OCI-LY7 (cell line): ENCODE data around the gene HRAS. TPM values are rescaled to one million over a fixed set of nuclear protein-coding genes. Genes with fewer than 3 reads are reported as not detected.

ENCODE experiments used
- BruUV-seq: library from RNA; stranded (reverse); fragments of 400-500 nt; replicated peaks from 2 replicates; lab custom pipeline; 2021; lab: Mats Ljungman, UMichigan
- CTCF ChIA-PET: fragments of 300-600 bp; sonication (Branson Sonifier 250); formaldehyde crosslinking; loops from one replicate; lab custom pipeline; 2022; ENCODE audit warnings: antibody characterized with exemption; ENCODE audit not compliant: unreplicated experiment; lab: Charles Lee
- POLR2A ChIA-PET: fragments of 300-600 bp; sonication (Branson Sonifier 250); formaldehyde crosslinking; loops from one replicate; lab custom pipeline; 2022; ENCODE audit warnings: antibody characterized with exemption; lab: Charles Lee
- DNase-seq: peaks from one replicate; pipeline ENCODE4 v3.0.0-alpha.2; 2015; ENCODE audit warnings: low spot score
- H2AFZ ChIP-seq: fragments of 200-600 bp; sonication (generic), shearing (Covaris generic); 2 replicates; pipeline ENCODE4 v1.6.1; 2014; ENCODE audit warnings: mild to moderate bottlenecking, antibody characterized with exemption, low read length, moderate library complexity
- H3K27ac ChIP-seq: fragments of 200-600 bp; sonication (generic); 2 replicates; pipeline ENCODE4 v1.5.1; 2014; ENCODE audit warnings: mixed run types, low read depth, mild to moderate bottlenecking, moderate library complexity, low read length, inconsistent platforms; ENCODE audit not compliant: poor library complexity, severe bottlenecking
- H3K36me3 ChIP-seq: fragments of 200-600 bp; sonication (generic); 2 replicates; pipeline ENCODE4 v1.6.1; 2014; ENCODE audit warnings: mild to moderate bottlenecking, antibody characterized with exemption, low read length, moderate library complexity, mixed read lengths; ENCODE audit not compliant: insufficient read depth
- H3K4me1 ChIP-seq: fragments of 200-600 bp; sonication (generic); 2 replicates; pipeline ENCODE4 v1.5.1; 2014; ENCODE audit warnings: mild to moderate bottlenecking, low read length; ENCODE audit not compliant: insufficient read depth, poor library complexity, severe bottlenecking
- H3K4me2 ChIP-seq: fragments of 200-600 bp; sonication (generic); 2 replicates; pipeline ENCODE4 v1.6.1; 2014; ENCODE audit warnings: mild to moderate bottlenecking, low read length
- H3K4me3 ChIP-seq: fragments of 200-600 bp; sonication (generic); 2 replicates; pipeline ENCODE4 v1.5.1; 2014; ENCODE audit warnings: mild to moderate bottlenecking, low read depth, low read length; ENCODE audit not compliant: poor library complexity, severe bottlenecking
- H3K79me2 ChIP-seq: fragments of 200-600 bp; sonication (generic); 2 replicates; pipeline ENCODE4 v1.6.1; 2016; ENCODE audit warnings: low read depth, mild to moderate bottlenecking, low read length, moderate library complexity, mixed read lengths; ENCODE audit not compliant: insufficient read depth
- H3K9me2 ChIP-seq: fragments of 200-600 bp; sonication (generic); 2 replicates; pipeline ENCODE4 v1.6.1; 2016; ENCODE audit warnings: mild to moderate bottlenecking, low read length, mixed read lengths; ENCODE audit not compliant: insufficient read depth
- H3K9me3 ChIP-seq: fragments of 200-600 bp; sonication (generic); 2 replicates; pipeline ENCODE4 v1.6.1; 2014; ENCODE audit warnings: mild to moderate bottlenecking, mixed run types, low read length, mixed read lengths
- H4K20me1 ChIP-seq: fragments of 200-600 bp; sonication (generic); 2 replicates; pipeline ENCODE4 v1.6.1; 2014; ENCODE audit warnings: mild to moderate bottlenecking, antibody characterized with exemption, low read length, moderate library complexity, mixed read lengths; ENCODE audit not compliant: insufficient read depth
- EZH2phosphoT487 ChIP-seq: fragments of 200-600 bp; sonication (generic); IDR thresholded peaks from 2 replicates; pipeline ENCODE4 v1.6.1; 2018; ENCODE audit warnings: low read depth, borderline replicate concordance, mild to moderate bottlenecking, mixed run types, antibody characterized with exemption, low read length, moderate library complexity, mixed read lengths
- intact Hi-C: fragments of 100-400 bp; cut with micrococcal nuclease; formaldehyde crosslinking; loops from one replicate; pipeline ENCODE4 v1.10.0; 2022; ENCODE audit not compliant: unreplicated experiment
- total RNA-seq, 2 experiments: library from RNA; depleted of rRNA in 1 of 2; stranded (reverse); fragments of >200 nt in 1 of 2; shearing (Covaris generic) in 1 of 2; gene quantifications; 2 replicates each; pipeline ENCODE4 v1.2.3, GENCODE V29; 2014 to 2022
- TF ChIP-seq, protein P1 (sequence below): fragments of 200-600 bp; sonication (generic); conservative IDR thresholded peaks from 2 replicates; pipeline ENCODE4 v1.5.1; 2014; ENCODE audit warnings: mild to moderate bottlenecking, antibody characterized with exemption, low read length, moderate library complexity, mixed read lengths

HRAS gene
- total RNA-seq, 2 experiments from 2014 or later: 46.9 to 53.0 TPM

DNA sequence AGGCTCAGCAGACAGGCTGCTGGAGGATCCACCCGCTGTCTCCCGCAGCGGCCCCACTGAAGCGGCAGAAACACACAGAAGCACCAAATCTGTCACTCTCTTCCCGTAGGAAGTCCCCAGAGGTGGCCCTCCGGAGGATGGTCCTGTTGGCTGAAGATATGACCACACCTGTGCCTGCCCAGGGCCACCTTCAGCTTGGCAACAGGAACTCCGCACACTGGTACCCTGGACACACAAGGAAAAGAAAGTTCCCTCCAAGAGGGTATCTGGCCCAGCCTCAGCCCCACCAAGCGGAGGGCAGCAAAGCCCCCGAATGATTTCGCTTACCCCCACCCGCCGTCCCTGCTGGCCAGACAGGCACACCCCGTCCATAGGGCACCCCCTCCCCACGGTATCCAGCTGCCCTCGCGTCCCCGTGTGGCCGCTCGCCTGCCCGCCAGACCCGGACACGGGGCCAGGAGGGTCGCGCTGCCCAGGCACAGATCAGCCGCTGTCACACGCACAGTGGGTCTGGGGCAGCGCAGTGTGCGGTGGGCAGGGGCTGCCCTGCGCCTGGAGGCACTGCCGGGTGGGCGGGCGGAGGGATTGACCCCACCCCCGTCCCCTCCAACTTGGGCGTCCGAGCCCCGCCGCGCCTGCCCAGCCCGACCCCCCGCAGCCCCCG, 32.4 kb upstream of the HRAS start:
- Histone ChIP-seq H3K36me3 (no peaks in the 10 kb centered on the region), H3K4me3 (peak overlapping the region; percentile 84), H3K9me3 (no peaks in the 10 kb centered on the region), H3K27ac (no peak overlapping the region), H4K20me1 (no peaks in the 10 kb centered on the region), H3K4me2 (peak overlapping the region; percentile 94), H3K4me1 (peaks cover 18% of the 10 kb centered on the region), H2AFZ (peak overlapping the region; percentile 68; the same call in 1 of the 2 replicates), H3K79me2 (no peaks in the 10 kb centered on the region), H3K9me2 (no peaks in the 10 kb centered on the region)
- no peak for DNase-seq
- CTCF ChIA-PET: no interaction called here
- no TSS peak for BruUV-seq
- intact Hi-C loops: loop anchor here (5.0 kb wide), 1 partner anchor 230 kb away; the partner anchor contains the start of gene SLC25A22
- TF ChIP-seq EZH2phosphoT487: no peak
- TF ChIP-seq, protein P1, sequence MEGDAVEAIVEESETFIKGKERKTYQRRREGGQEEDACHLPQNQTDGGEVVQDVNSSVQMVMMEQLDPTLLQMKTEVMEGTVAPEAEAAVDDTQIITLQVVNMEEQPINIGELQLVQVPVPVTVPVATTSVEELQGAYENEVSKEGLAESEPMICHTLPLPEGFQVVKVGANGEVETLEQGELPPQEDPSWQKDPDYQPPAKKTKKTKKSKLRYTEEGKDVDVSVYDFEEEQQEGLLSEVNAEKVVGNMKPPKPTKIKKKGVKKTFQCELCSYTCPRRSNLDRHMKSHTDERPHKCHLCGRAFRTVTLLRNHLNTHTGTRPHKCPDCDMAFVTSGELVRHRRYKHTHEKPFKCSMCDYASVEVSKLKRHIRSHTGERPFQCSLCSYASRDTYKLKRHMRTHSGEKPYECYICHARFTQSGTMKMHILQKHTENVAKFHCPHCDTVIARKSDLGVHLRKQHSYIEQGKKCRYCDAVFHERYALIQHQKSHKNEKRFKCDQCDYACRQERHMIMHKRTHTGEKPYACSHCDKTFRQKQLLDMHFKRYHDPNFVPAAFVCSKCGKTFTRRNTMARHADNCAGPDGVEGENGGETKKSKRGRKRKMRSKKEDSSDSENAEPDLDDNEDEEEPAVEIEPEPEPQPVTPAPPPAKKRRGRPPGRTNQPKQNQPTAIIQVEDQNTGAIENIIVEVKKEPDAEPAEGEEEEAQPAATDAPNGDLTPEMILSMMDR: no peak
- POLR2A ChIA-PET: interaction anchor here (1.0 kb wide), 1 partner anchor 32 kb away, joined by 4 read pairs; no protein-coding TSS in a partner anchor

DNA sequence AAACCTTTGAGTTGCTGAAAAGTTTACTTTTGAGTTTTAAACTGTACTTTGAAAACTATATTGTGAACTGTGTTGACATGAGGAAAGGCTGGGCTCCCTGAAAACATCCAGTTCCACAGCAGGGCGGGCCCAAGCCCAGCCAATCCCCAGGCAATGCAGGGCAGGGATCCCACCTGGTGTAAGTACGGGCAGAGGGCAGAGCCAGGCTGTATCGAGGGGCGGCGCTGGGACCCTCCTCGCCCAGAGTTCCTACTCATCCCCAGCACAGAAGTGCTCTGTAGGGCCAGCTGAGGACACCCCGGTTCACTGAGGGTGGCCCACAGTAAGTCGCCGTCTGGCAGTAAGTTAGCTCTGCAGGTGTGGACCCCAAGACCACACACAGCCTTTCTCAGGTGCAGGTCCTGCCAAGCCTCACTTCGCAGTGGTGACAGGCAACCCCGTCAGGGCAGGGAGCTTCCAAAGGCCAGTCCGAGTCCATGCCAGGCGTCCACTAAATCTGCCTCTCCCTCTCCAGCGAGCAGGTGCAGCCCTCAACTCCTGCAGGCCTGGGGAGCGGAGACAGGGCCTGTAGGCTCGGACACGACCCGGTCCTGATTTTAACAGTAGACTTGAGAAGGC, 31.7 kb upstream of the HRAS start:
- ChIA-PET CTCF (no interaction called here), POLR2A (no interaction called here)
- intact Hi-C loops: loop anchor here (5.0 kb wide), 1 partner anchor 230 kb away; the partner anchor contains the start of gene SLC25A22
- H3K4me2 ChIP-seq: peak overlapping the region; percentile 94
- H3K9me2 ChIP-seq: no peaks in the 10 kb centered on the region
- no TSS peak for BruUV-seq
- no peaks in the 10 kb centered on the region for H3K36me3 ChIP-seq
- no peak for TF ChIP-seq EZH2phosphoT487
- TF ChIP-seq, protein P1: no peak
- H3K4me1 ChIP-seq: peaks cover 18% of the 10 kb centered on the region
- no peaks in the 10 kb centered on the region for H3K9me3 ChIP-seq
- no peak overlapping the region for H2AFZ ChIP-seq
- no peaks in the 10 kb centered on the region for H3K79me2 ChIP-seq
- DNase-seq: no peak
- H3K4me3 ChIP-seq: peak overlapping the region; percentile 84
- H3K27ac ChIP-seq: no peak overlapping the region
- H4K20me1 ChIP-seq: no peaks in the 10 kb centered on the region
